Suprapubic skin (tissue), 3 donors: Measurements from ENCODE around the gene OTUB1.
"Not testable (repeated sequence)": the region's sequence is repeated elsewhere in the genome, so short reads cannot be mapped to it uniquely, and the experiment has no call there.

ENCODE experiments used
- EP300 ChIP-seq: sonication (generic); formaldehyde crosslinking; IDR thresholded peaks from one replicate; pipeline ENCODE4 v1.6.1; 2017; ENCODE audit warnings: antibody characterized with exemption
- POLR2A ChIP-seq, 2 donors: fragments of 450-650 bp; IDR thresholded peaks; one replicate each; pipeline ENCODE4 v1.6.1; 2017; ENCODE audit warnings: antibody characterized with exemption in 2 of 2, mild to moderate bottlenecking in 2 of 2, moderate library complexity in 2 of 2
- TF ChIP-seq, protein P1 (sequence below), 2 donors: fragments of 200-600 bp in 1 of 2; fragments of 450-650 bp in 1 of 2; sonication (generic) in 1 of 2; IDR thresholded peaks; one replicate each; pipeline ENCODE4 v1.5.1; 2016 to 2019; ENCODE audit warnings: antibody characterized with exemption in 2 of 2, mild to moderate bottlenecking in 1 of 2, moderate library complexity in 1 of 2

DNA sequence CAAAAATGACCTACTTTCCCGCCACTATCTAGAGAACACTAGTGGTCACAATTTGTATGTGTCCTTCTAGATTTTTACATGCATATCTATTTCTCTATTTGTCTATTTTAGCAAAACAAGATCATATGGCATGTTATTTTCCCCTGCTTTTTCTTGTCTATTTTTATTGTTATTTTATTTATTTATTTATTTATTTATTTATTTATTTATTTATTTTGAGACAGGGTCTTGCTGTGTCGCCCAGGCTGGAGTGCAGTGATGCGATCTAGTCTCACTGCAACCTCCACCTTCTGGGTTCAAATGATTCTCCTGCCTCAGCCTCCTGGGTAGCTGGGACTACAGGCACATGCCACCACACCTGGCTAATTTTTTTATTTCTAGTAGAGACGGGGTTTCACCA, 22.3 kb upstream of the OTUB1 start:
- TF ChIP-seq, protein P1, sequence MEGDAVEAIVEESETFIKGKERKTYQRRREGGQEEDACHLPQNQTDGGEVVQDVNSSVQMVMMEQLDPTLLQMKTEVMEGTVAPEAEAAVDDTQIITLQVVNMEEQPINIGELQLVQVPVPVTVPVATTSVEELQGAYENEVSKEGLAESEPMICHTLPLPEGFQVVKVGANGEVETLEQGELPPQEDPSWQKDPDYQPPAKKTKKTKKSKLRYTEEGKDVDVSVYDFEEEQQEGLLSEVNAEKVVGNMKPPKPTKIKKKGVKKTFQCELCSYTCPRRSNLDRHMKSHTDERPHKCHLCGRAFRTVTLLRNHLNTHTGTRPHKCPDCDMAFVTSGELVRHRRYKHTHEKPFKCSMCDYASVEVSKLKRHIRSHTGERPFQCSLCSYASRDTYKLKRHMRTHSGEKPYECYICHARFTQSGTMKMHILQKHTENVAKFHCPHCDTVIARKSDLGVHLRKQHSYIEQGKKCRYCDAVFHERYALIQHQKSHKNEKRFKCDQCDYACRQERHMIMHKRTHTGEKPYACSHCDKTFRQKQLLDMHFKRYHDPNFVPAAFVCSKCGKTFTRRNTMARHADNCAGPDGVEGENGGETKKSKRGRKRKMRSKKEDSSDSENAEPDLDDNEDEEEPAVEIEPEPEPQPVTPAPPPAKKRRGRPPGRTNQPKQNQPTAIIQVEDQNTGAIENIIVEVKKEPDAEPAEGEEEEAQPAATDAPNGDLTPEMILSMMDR (IDR thresholded peaks at IDR 0.05), result not testable (repeated sequence)
- not testable (repeated sequence) for TF ChIP-seq POLR2A (IDR thresholded peaks at IDR 0.05); EP300
